K562 (cell line): ENCODE results near the gene OR2V2. TPM values are rescaled to one million over a fixed set of nuclear protein-coding genes. Genes with fewer than 3 reads are reported as not detected.

ENCODE experiments used
- CTBP1 ChIP-seq: fragments of 450-650 bp; IDR thresholded peaks from 2 replicates; pipeline ENCODE4 v1.6.1; 2016; ENCODE audit warnings: borderline replicate concordance
- CTCFL ChIP-seq: IDR thresholded peaks from 2 replicates; pipeline ENCODE4 v1.6.1; 2011; ENCODE audit warnings: borderline replicate concordance, low read depth, mild to moderate bottlenecking, moderate library complexity, low read length; ENCODE audit not compliant: insufficient read depth, poor library complexity, severe bottlenecking
- FUS ChIP-seq: fragments of 200-400 bp; formaldehyde crosslinking; optimal IDR thresholded peaks from 2 replicates; pipeline ENCODE3; 2017; ENCODE audit warnings: low read depth, low read length
- HDAC1 ChIP-seq, 2 experiments: fragments of 450-650 bp; IDR thresholded peaks; 2 replicates each; pipeline ENCODE4 v1.6.1; 2016 to 2017; ENCODE audit warnings: inconsistent platforms in 1 of 2, mild to moderate bottlenecking in 1 of 2, moderate library complexity in 1 of 2
- HNRNPLL ChIP-seq: fragments of 200-400 bp; formaldehyde crosslinking; IDR thresholded peaks from 2 replicates; pipeline ENCODE4 v1.6.1; 2017; ENCODE audit warnings: low read length, low read depth, mild to moderate bottlenecking; ENCODE audit not compliant: poor library complexity, severe bottlenecking
- KLF16 ChIP-seq: IDR thresholded peaks from 2 replicates; pipeline ENCODE4 v1.6.1; 2016; ENCODE audit warnings: antibody characterized with exemption
- L3MBTL2 ChIP-seq: fragments of 450-650 bp; IDR thresholded peaks from 2 replicates; pipeline ENCODE4 v1.6.1; 2016; ENCODE audit warnings: mild to moderate bottlenecking, moderate library complexity
- PHB ChIP-seq: fragments of 250-450 bp; sonication (Bioruptor Pico); IDR thresholded peaks from 2 replicates; pipeline ENCODE4 v1.5.0; 2021
- RAD51 ChIP-seq: fragments of 450-650 bp; IDR thresholded peaks from 2 replicates; pipeline ENCODE4 v1.7.1; 2016; ENCODE audit warnings: low read depth, mild to moderate bottlenecking, borderline replicate concordance
- RBFOX2 ChIP-seq: fragments of 200-400 bp; formaldehyde crosslinking; IDR thresholded peaks from 2 replicates; pipeline ENCODE4 v1.6.1; 2017; ENCODE audit warnings: low read depth, mild to moderate bottlenecking, low read length, moderate library complexity
- RBM22 ChIP-seq: fragments of 200-400 bp; formaldehyde crosslinking; IDR thresholded peaks from 2 replicates; pipeline ENCODE4 v1.6.1; 2018; ENCODE audit warnings: low read length, low read depth; ENCODE audit not compliant: poor library complexity, severe bottlenecking
- SRF ChIP-seq, 2 experiments: fragments of 250-450, 450-650 bp in 1 of 2; sonication (Bioruptor Pico) in 1 of 2; sonication (generic) in 1 of 2; formaldehyde crosslinking; IDR thresholded peaks; 2 replicates each; pipeline versions ENCODE4 v1.5.0 to v1.5.1; 2020 to 2022; ENCODE audit warnings: mild to moderate bottlenecking in 1 of 2, missing genetic modification reagents in 1 of 2
- ZFX ChIP-seq: sonication (generic); formaldehyde crosslinking; IDR thresholded peaks from 2 replicates; pipeline ENCODE4 v1.8.0; 2022; ENCODE audit warnings: mild to moderate bottlenecking, missing genetic modification reagents, moderate library complexity
- ZNF57 ChIP-seq: fragments of 450-650 bp; formaldehyde crosslinking; IDR thresholded peaks from 2 replicates; pipeline ENCODE4 v1.4.0; 2020; ENCODE audit warnings: mild to moderate bottlenecking, moderate library complexity
- ZNF644 ChIP-seq: fragments of 200-800 bp; sonication (Bioruptor generic); IDR thresholded peaks from 2 replicates; pipeline ENCODE4 v1.6.1; 2016; ENCODE audit warnings: low read depth, missing genetic modification characterization, missing compliant biosample characterization
- polyA plus RNA-seq, 8 experiments: library from polyadenylated mRNA; depleted of rRNA in 4 of 8; stranded (reverse) in 5 of 8; unstranded in 3 of 8; fragments of >200 nt; fragmentation: Nextera tagmentation in 2 of 8; fragmentation: Illumina TruSeq in 1 of 8; extraction: Ambion mirVana in 2 of 8; extraction: Trizol in 1 of 8; gene quantifications; 2 replicates each; pipeline versions ENCODE4 v1.2.1 to v1.2.3, GENCODE V29; 2011 to 2014; ENCODE audit warnings: inconsistent platforms in 1 of 8, missing spikeins in 1 of 8
- total RNA-seq, 7 experiments: library from RNA; depleted of rRNA in 6 of 7; stranded (reverse); fragments of >200 nt in 6 of 7; fragmentation: Illumina TruSeq in 2 of 7; extraction: Trizol in 2 of 7; gene quantifications; 2 replicates each; pipeline versions ENCODE4 v1.2.1 to v1.2.3, GENCODE V29; 2011 to 2021; ENCODE audit warnings: low replicate concordance in 1 of 7
- TF ChIP-seq, protein P1 (sequence below): conservative IDR thresholded peaks from 2 replicates; pipeline ENCODE4 v1.6.1; 2011; ENCODE audit warnings: low read depth, mild to moderate bottlenecking, low read length; ENCODE audit not compliant: control insufficient read depth
- TF ChIP-seq, protein P2 (sequence below): fragments of 450-650 bp; IDR thresholded peaks from 2 replicates; pipeline ENCODE4 v1.6.1; 2016; ENCODE audit warnings: borderline replicate concordance
- TF ChIP-seq, protein P3 (sequence below): fragments of 250-450 bp; sonication (Bioruptor Pico); IDR thresholded peaks from 2 replicates; pipeline ENCODE4 v1.8.0; 2022; ENCODE audit warnings: moderate library complexity, mild to moderate bottlenecking, inconsistent platforms
- TF ChIP-seq, protein P4 (sequence below): sonication (generic); formaldehyde crosslinking; IDR thresholded peaks from 2 replicates; pipeline ENCODE4 v1.8.0; 2022; ENCODE audit warnings: mild to moderate bottlenecking, missing genetic modification reagents

The OR2V2 gene
- total and polyA plus RNA-seq, 9 of the 15 experiments (the other 6 are each of a cell fraction or from before 2014, with no cell fraction given), result 0.01 TPM; not detected in 8

DNA sequence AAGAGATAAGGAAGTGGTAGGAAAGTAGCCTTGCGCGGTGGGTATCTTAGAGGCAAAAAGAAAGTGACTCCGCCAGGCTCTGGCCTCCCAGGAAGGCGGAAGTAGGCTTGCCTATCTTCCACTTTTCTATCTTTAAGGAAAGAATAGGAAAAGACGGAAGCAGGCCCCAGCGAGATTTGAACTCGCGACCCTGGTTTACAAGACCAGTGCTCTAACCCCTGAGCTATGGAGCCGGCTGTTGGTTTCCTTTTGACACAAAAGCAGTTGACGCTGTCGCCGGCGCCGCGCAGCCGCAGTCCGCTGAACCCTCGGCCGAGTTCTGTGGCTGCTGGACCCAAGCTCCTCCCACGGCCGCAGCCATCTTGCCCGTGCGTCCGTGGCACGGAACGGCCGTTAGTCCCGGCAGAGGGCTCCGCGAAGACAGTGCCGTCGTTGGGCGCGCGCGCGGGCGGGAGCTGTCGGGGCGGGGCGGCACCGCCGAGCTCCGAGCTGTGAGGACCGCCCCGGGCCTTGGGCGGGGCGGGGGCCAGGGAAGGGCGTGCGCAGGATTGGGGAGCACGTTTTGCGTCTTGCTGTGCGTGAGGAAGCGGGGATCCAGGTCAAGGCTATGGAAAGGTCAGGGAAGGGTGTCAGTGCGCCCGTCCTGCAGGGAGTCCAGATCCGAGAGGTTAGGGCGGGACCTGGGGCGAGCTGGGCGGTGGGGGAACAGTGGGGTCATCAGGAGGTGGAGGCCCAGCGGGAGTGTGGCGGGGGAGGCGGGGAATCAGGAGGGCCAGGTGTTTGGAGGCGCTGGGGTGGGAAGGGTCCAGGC, 44.3 kb downstream of the OR2V2 start (continued):
- TF ChIP-seq, protein P1, sequence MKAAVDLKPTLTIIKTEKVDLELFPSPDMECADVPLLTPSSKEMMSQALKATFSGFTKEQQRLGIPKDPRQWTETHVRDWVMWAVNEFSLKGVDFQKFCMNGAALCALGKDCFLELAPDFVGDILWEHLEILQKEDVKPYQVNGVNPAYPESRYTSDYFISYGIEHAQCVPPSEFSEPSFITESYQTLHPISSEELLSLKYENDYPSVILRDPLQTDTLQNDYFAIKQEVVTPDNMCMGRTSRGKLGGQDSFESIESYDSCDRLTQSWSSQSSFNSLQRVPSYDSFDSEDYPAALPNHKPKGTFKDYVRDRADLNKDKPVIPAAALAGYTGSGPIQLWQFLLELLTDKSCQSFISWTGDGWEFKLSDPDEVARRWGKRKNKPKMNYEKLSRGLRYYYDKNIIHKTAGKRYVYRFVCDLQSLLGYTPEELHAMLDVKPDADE, result peak; percentile 87; the same call in 1 of the 2 replicates
- TF ChIP-seq, protein P2, sequence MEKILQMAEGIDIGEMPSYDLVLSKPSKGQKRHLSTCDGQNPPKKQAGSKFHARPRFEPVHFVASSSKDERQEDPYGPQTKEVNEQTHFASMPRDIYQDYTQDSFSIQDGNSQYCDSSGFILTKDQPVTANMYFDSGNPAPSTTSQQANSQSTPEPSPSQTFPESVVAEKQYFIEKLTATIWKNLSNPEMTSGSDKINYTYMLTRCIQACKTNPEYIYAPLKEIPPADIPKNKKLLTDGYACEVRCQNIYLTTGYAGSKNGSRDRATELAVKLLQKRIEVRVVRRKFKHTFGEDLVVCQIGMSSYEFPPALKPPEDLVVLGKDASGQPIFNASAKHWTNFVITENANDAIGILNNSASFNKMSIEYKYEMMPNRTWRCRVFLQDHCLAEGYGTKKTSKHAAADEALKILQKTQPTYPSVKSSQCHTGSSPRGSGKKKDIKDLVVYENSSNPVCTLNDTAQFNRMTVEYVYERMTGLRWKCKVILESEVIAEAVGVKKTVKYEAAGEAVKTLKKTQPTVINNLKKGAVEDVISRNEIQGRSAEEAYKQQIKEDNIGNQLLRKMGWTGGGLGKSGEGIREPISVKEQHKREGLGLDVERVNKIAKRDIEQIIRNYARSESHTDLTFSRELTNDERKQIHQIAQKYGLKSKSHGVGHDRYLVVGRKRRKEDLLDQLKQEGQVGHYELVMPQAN, result 0 out of 2 replicates have a peak, but pooled peaks have one; percentile 66
- TF ChIP-seq RBFOX2 (peak; percentile 88), ZNF57 (CRISPR knock-in tag) (no peak), L3MBTL2 (peak; percentile 76), ZNF644 (tag) (peak; percentile 70; the same call in 1 of the 2 replicates), CTCFL (peak; percentile 34), RAD51 (no peak), RBM22 (peak; percentile 97), KLF16 (no peak), ZFX (peak; percentile 85), SRF (CRISPR knock-in tag; IDR thresholded peaks at IDR 0.05) (no peak; a peak in 1 of 4 replicates), FUS (peak; percentile 87), CTBP1 (peak; percentile 99), HNRNPLL (peak; percentile 80), HDAC1 (IDR thresholded peaks at IDR 0.05) (peak; percentile 71 to 95), PHB (CRISPR knock-in tag) (no peak)
- TF ChIP-seq, protein P3, sequence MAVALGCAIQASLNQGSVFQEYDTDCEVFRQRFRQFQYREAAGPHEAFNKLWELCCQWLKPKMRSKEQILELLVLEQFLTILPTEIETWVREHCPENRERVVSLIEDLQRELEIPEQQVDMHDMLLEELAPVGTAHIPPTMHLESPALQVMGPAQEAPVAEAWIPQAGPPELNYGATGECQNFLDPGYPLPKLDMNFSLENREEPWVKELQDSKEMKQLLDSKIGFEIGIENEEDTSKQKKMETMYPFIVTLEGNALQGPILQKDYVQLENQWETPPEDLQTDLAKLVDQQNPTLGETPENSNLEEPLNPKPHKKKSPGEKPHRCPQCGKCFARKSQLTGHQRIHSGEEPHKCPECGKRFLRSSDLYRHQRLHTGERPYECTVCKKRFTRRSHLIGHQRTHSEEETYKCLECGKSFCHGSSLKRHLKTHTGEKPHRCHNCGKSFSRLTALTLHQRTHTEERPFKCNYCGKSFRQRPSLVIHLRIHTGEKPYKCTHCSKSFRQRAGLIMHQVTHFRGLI (CRISPR knock-in tag), result no peak
- TF ChIP-seq, protein P4, sequence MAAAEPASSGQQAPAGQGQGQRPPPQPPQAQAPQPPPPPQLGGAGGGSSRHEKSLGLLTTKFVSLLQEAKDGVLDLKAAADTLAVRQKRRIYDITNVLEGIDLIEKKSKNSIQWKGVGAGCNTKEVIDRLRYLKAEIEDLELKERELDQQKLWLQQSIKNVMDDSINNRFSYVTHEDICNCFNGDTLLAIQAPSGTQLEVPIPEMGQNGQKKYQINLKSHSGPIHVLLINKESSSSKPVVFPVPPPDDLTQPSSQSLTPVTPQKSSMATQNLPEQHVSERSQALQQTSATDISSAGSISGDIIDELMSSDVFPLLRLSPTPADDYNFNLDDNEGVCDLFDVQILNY, result 0 out of 2 replicates have a peak, but pooled peaks have one; percentile 45
